HG03558 (cell line): ENCODE measurements around the gene CTDNEP1.

Source experiments
- ATAC-seq: cut with Tn5 transposase; IDR thresholded peaks from one replicate; pipeline ENCODE4 v1.9.1; 2021; ENCODE audit warnings: moderate number of reproducible peaks; ENCODE audit not compliant: unreplicated experiment; ENCODE audit errors: extremely low read depth

The CTDNEP1 gene

GRCh38 chr17:7217113-7217987 lies 34.2 kb downstream of the CTDNEP1 start:
- no peak for ATAC-seq

GRCh38 chr17:7216242-7217112 lies 35.1 kb downstream of the CTDNEP1 start:
- ATAC-seq = no peak

GRCh38 chr17:7215652-7216180 lies 35.8 kb downstream of the CTDNEP1 start:
- ATAC-seq = no peak

DNA sequence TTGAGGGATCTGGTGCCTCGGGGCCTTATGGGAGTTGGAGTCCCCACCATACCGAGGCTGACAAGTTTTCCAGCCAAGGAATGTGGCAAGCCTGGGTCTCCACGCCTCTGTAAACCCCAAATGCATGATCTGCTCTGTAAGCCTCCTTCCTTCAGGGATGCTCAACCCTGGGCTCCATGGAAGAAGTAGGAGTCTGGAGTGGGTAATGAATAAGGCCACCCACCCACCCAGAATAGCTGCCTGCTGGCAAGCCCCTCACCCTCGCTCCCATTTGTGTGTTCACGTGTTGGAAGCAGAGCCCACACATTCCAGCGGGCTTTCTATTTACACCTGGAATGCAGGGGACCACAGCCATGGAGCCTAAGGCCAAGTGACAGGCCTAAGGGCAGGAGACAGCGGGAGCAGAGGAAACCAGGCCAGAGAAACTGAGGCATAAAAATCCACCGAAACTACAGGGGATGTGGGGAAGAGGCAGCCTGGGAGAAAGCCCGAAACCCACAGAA lies 36.3 kb downstream of the CTDNEP1 start:
- ATAC-seq = no peak

DNA sequence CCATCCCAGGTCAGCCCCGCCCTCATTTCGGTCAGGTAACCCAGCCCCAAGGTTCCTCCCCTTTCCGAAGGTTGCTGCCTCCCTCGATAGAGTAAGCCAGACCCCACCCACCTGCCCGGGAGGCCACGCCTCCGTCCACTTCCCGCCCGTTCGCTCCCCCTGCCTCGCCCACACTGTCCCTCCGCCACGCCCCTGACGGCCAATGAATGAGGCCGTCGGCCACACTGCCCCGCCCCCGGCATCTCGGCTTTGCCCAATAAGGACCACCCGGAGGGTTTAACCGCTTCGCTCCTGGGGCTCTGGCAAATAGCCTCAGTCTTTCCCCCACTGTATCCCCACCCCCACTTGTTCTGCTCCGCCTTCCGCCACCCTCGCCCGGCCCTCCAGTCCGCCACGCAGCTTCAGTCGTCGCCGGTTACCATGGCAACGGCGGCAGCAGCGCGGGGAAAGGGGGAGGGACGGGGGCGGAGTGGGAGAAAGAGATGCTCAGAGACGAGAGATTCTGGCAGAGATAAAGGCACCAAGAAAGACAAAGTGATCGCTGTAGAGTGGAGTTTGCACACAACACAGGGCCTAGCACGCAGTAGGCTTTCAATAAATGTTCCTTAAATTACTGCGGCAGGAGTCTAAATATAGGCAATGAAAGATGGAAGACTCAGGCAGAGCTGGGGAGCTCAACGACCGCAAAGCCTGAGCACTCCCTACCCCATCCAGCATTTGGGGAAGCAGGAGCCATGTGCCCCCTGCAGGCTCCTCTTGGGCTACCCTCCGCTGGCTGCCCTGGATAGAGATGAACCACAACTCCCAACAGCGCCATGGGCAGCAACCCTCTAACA lies 37.0 kb downstream of the CTDNEP1 start:
- ATAC-seq = peak; percentile 50

GRCh38 chr17:7213895-7214299 lies 37.6 kb downstream of the CTDNEP1 start:
- no peak for ATAC-seq

- no peak for ATAC-seq
These were observed 39.9 kb downstream of the CTDNEP1 start for GRCh38 chr17:7211491-7212273.

DNA sequence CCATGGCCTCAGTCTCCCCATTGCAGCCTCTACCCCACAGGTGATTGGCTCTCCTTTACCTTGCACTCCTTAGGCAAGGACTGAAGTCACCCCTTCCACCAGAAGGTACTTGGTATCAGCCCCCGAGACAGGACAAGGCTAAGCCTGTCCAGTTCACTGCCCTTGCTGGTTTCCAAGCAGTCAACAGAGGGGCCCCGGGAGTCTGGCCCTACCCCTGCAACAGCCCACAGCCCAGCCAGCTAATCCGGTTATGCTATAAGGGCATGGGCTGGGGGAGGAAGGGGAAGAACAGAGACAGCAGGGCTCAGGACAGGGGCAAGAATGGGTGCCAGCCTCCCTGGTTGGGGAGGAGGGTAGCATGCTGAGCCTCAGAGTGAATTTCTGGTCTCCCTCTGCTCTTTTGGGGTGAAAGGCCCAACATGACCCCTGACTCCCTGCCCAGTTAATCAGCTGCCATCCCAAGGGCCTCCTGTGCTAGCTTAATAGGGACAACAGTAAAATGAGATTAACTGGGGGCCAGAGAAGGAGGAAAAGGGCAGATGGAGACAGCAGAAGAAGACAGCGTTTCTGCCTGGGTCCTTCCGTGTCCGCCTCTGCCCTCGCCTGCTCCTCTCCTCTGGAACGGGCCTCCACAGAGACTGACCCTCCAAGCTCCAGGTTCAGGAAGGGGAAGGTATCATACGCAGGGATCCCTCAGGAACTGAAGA lies 42.6 kb downstream of the CTDNEP1 start:
- ATAC-seq = no peak

GRCh38 chr17:7208027-7208571 lies 43.4 kb downstream of the CTDNEP1 start:
- no peak for ATAC-seq

DNA sequence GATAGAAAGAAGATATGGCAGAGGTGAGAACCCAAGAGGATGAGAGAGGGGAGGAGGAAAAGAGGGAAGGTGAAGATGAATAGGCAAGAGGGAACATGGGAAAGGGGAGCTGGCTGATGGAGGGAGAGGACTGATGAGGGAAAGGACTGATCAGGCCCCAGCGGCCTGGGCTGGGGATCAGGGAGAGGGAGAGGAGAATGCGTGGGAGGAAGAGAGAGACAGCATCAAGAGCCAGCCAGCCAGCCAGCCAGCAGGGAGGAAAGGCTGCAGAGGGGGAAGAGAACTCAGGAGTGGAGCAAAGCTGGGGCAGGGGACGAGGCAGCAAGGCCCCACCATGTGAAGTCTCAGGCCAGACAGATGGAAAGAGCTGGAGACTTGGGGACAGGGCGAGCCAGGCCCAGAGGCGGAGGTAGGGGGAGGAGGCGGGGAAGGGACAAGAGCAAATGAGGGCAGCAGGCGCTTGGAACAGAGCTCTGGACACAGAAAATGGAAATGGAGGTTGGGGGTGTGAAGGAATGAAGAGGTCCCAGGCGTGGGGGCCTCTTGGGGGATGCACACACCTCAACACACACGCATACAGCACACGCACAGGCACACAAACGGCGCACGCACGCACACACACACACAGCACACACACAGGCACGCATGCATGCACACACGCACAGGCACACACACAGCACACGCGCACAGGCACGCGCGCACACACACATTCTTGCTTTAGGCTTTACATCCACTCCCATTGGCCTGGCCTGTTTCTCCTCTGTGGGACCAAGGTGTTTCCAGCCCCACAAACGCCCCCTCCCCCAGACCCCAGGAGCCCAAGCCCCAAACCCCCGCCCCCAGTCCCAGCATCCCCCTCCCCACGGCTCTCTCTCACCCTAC lies 44.2 kb downstream of the CTDNEP1 start:
- ATAC-seq = no peak

DNA sequence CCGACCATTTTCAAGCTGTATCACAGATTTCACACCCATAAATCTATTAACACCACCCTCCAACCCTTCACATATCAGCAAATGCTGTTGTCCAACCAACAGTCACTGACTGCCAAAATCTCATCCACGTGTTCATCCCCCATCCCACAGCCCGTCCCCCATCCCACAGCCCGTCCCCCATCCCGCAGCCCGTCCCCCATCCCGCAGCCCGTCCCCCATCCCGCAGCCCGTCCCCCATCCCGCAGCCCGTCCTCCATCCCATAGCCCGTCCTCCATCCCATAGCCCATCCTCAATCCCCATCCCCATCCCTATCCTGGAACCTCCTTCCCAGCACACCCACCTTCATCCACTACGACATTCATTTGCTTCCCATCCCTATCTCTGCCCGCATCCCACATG lies 46.0 kb downstream of the CTDNEP1 start:
- ATAC-seq = no peak

- ATAC-seq = peak; percentile 67
These were observed 46.6 kb downstream of the CTDNEP1 start for GRCh38 chr17:7204828-7205461.

DNA sequence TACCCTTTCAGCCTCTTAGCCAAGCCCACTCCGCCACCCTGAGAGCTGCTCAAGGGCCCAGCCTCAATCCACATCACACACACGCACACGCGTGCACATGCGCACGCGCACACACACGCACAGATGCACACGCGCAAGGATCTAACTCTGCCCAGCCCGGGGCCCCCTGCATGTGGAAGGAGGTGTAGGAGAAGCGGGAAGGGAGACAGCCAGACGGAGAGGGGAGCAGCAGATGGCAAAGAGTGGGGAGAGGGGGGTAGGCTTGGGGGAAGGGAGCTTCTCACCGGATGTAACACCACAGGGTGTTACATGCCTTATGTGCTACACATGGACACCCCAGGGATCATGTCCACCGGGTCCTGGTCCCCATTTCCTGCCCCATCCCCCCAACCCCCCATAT lies 47.2 kb downstream of the CTDNEP1 start:
- no peak for ATAC-seq

GRCh38 chr17:7203391-7203790 lies 48.1 kb downstream of the CTDNEP1 start:
- ATAC-seq = no peak

GRCh38 chr17:7196651-7197401 lies 54.7 kb downstream of the CTDNEP1 start:
- no peak for ATAC-seq

DNA sequence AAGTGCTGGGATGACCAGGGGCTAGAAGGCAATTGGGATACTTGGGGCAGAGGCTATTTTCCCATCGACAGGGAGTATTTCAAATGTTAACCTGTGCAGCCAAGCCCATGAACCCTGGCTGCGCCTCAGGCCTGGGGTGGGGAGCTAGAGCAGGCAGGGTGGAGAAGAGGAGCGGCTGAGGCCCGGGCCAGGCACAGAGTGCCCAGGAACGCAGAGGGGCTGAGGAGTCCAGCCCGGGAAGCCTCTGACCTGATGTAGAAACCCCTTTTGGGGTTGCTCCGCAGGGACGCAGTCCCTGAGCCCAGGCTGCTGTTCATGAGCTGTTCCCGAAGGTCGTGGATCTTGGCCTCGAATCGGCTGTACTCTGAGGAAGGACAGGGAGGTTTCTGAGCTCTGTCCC lies 55.6 kb downstream of the CTDNEP1 start:
- no peak for ATAC-seq
